HL-60/S4 (cell line): ENCODE results near the gene TSHZ1.

Experiments
- in situ Hi-C: fragments of 300-500 bp; cut with MboI; formaldehyde crosslinking; loops from 2 replicates; pipeline ENCODE4 v1.14.3; 2022; ENCODE audit warnings: low sequenced_read_pairs

TSHZ1 gene

GRCh38 chr18:75246721-75247610 is 36.4 kb downstream of the TSHZ1 start:
- in situ Hi-C loops = no loop called here

GRCh38 chr18:75247611-75248421 is 37.2 kb downstream of the TSHZ1 start:
- in situ Hi-C loops = no loop called here

GRCh38 chr18:75248426-75249174 is 38.0 kb downstream of the TSHZ1 start:
- in situ Hi-C loops = no loop called here

GRCh38 chr18:75249175-75249518 is 38.5 kb downstream of the TSHZ1 start:
- in situ Hi-C loops = no loop called here

GRCh38 chr18:75249672-75250470 is 39.3 kb downstream of the TSHZ1 start:
- in situ Hi-C loops = no loop called here

- in situ Hi-C loops = no loop called here
Observed at GRCh38 chr18:75250471-75250821, 39.8 kb downstream of the TSHZ1 start.

- in situ Hi-C loops = no loop called here
Observed at GRCh38 chr18:75251466-75251865, 40.9 kb downstream of the TSHZ1 start.

- in situ Hi-C loops = no loop called here
Observed at GRCh38 chr18:75252136-75252535, 41.5 kb downstream of the TSHZ1 start.

GRCh38 chr18:75253043-75253442 is 42.4 kb downstream of the TSHZ1 start:
- in situ Hi-C loops = no loop called here

- in situ Hi-C loops = no loop called here
Observed at GRCh38 chr18:75253784-75254183, 43.2 kb downstream of the TSHZ1 start.

- in situ Hi-C loops = no loop called here
Observed at GRCh38 chr18:75255094-75255493, 44.5 kb downstream of the TSHZ1 start.

GRCh38 chr18:75256376-75256775 is 45.8 kb downstream of the TSHZ1 start:
- in situ Hi-C loops = no loop called here

- in situ Hi-C loops = no loop called here
Observed at GRCh38 chr18:75257605-75258004, 47.0 kb downstream of the TSHZ1 start.

- in situ Hi-C loops = no loop called here
Observed at GRCh38 chr18:75261430-75262223, 51.0 kb downstream of the TSHZ1 start.

- in situ Hi-C loops = no loop called here
Observed at GRCh38 chr18:75262511-75262910, 51.9 kb downstream of the TSHZ1 start.

- in situ Hi-C loops = no loop called here
Observed at GRCh38 chr18:75264195-75264594, 53.6 kb downstream of the TSHZ1 start.

- in situ Hi-C loops = no loop called here
Observed at GRCh38 chr18:75264926-75265597, 54.5 kb downstream of the TSHZ1 start.

GRCh38 chr18:75265872-75266271 is 55.3 kb downstream of the TSHZ1 start:
- in situ Hi-C loops = no loop called here

GRCh38 chr18:75267643-75268363 is 57.2 kb downstream of the TSHZ1 start:
- in situ Hi-C loops = no loop called here
